HG03066 (cell line): ENCODE measurements around the gene ACRV1.
"Not testable (repeated sequence)": the region's sequence is repeated elsewhere in the genome, so short reads cannot be mapped to it uniquely, and the experiment has no call there.

Experiments used
- ATAC-seq: cut with Tn5 transposase; IDR thresholded peaks from one replicate; pipeline ENCODE4 v1.9.1; 2021; ENCODE audit warnings: low read depth; ENCODE audit not compliant: unreplicated experiment

The ACRV1 gene, protein sequence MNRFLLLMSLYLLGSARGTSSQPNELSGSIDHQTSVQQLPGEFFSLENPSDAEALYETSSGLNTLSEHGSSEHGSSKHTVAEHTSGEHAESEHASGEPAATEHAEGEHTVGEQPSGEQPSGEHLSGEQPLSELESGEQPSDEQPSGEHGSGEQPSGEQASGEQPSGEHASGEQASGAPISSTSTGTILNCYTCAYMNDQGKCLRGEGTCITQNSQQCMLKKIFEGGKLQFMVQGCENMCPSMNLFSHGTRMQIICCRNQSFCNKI

DNA sequence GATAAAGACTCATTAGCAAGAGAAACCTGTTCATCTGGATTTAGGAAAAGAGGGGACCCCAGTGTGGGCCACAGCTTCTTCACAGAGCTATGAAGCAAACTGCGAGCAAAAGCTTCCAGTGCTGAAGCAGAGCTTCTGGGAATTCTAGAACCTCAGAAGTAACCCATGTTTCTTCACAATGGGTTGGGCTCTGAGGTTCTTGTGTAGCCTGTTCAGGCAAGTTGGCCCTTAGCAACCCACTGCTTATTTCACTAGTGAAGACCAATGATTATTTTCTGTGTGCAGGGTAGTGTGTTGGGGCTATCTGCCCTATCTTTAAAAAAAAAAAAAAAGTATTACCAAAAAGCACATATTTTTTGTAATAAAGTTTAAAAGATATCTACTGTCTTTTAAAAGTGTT is at the start of gene ACRV1:
Gene ACRV1, minus strand, starts transcription at position 101 of the 400 bp plus-strand sequence. Its CDS starts 67 bp downstream, at position 34.
- ATAC-seq, result no peak

DNA sequence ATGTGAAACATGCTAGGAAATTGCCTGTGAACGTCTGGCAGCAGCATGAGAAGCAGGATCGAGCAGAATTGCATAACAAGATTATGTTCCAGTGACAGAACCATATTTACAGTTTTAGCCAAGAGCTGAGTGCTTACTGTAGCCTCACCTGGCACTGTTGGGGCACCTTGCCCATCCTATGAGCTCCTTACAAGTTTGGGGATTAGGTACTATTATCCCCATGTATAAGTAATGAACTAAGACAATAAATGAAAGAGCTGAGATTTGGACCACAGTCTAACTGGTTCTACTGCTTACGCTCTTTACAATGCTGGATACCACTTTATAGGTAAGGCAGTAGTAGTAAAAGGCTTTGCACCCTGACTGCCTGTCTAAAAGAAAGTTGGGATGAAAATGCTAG is 48.3 kb upstream of the ACRV1 start:
- ATAC-seq, result no peak

DNA sequence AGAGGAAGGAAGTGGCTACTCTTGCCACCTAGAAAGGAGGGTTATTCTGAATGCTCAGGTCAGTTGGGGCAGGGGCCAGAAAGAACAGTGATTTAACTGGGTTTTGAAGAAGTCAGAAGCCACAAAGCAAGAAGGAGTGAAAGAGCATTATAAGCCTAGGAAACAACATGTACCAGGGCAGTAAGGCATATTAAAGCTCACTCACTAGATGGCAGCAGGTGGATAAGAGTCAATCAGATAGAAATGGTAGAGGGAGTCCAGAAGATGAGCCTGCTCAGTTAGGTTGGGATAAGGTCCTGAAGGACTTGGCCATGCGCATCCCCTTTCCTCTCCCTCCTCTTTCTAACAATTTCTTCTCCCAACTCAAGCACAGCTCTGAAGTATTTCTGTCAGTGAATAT is 43.5 kb upstream of the ACRV1 start:
- no peak for ATAC-seq

DNA sequence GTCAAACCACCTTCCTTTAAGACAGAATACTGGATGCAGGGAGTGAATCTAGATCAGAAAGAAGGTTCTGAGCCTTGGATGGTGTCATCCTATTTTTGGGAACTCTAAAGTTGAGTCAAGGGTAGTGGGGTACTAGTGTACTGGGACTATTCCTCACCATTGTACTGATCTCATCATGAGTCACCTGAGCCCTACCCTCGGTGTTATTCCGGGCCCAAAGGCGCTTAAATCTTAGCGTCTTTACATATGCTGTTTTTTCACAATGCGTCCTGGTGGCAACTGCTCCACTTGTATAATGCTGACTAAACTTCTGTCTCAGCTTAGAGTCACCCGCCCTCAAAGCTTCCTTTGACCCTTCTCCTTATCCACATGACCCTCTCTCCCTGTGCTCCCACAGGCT is 40.1 kb upstream of the ACRV1 start:
- ATAC-seq, result no peak

DNA sequence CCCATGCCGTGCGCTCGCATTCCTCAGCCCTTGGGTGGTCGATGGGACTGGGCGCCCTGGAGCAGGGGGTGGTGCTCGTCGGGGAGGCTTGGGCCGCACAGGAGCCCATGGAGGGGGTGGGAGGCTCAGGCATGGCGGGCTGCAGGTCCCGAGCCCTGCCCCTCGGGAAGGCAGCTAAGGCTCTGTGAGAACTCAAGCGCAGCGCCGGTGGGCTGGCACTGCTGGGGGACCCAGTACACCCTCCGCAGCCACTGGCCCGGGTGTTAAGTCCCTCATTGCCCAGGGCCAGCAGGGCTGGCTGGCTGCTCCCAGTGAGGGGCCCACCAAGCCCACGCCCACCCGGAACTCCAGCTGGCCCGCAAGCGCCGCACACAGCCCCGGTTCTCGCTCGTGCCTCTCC is 24.0 kb upstream of the ACRV1 start:
- ATAC-seq, result not testable (repeated sequence)

DNA sequence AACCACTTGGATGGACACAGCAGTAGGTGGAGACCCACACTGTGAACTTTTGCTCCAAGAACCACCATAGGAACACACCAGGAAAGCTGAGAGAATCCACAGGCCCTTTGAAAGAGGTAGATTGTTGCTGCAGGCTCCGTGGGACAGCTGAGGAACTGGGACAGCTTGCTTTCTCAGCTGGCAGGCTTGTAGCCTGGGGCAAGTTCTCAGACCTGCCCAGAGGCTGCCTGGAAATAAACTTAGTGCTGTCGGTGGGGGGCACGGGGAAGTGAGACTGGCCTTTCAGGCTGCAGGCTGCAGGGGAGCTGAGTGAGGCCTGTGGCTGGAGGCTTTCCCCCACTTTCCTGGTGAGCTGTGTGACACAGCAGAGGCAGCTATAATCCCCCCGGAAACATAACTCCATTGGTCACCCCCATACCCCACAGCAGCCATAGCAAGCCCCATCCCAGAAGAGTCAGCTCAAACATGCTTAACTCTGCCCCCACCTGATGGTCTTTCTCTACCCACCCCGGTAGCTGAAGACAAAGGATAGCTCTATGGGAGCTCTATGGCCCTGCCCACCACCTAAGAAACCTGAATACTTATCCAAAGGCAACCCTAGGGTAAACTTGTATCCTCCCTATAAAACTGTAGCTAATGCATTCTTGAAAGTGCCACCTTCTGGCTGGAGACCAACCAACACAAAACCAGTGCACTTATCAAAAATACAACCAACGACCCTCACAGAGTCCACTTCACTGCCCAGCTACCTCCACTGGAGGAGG is 21.4 kb upstream of the ACRV1 start:
- ATAC-seq, result no peak

DNA sequence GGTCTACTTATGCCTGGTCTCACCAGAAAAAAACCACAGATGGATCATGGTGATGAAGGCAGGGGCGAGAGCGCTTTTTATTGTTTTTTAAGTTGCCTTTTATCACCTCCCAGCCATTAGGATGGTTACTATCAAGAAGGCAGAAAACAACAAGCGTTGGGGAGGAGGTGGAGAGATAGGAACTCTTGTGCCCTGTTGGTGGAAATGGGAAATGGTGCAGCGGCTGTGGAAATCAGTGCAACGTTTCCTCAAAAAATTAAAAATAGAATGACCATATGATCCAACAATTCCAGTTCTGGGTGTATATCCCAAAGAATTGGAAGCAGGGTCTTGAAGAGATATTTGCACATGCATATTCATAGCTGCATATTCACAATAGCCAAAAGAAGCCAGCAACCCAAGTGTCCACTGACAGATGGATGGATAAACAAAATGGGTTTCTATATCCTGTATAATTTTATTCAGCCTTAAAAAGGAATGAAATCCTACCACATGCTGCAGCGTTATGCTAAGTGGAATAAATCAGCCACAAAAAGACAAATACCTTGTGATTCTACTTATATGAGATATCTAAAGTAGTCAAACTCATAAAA is 20.5 kb upstream of the ACRV1 start:
- no peak for ATAC-seq

DNA sequence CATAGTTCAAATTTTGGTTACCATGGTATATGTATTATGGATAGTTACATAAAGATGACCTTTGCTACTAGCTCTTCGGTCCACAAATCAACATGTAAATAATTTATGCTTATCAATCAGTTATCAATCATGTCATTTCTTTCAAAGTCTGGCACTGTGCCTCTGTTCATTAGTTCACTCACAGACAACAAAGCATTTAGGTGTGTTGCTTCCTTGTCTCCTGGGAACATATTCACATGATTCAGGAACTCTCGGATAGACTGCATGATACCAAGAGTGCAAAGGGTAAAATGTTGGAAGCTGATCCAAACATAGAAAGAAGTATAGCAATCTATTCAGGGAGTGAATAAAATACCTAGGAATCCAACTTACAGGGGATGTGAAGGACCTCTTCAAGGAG is 14.3 kb upstream of the ACRV1 start:
- no peak for ATAC-seq

DNA sequence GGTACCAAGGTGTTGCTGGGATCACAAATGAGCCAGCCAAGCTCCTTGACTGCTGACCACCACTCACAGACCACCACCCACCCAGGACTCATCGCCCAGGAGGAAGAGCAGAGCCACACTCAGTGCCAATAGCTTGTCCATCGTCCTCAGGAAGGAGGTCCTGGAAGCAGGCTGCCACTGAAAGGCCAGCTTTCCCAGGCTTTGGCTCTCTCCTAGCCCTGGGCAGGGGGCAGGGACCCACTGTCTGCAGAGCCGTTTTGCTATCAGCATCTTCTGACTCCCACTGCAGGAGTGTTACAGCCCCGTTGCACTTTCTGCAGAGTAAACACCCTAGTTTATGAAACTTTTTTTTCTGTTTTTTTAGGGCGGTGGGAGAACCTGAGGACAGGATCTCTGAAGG is 12.2 kb upstream of the ACRV1 start:
- ATAC-seq, result no peak

DNA sequence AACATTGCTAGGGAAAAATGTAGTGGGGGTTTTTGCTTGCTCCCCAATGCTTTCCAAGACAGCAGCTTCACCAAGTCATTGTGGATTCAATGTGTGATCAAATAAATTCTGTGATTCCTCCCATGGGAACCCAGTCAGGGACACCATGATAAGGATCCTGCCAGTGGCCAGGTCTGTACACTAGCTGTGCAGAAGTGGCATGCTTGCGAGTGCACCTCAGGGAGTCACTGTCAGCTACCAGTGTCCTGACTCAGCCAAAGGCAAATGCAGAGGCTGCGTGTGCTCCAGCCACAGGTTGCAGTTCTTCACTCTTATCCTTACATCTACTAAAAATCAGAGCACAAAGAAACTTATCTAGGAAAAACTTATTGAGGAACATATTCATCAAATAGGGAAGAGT is 9.4 kb upstream of the ACRV1 start:
- ATAC-seq, result no peak

DNA sequence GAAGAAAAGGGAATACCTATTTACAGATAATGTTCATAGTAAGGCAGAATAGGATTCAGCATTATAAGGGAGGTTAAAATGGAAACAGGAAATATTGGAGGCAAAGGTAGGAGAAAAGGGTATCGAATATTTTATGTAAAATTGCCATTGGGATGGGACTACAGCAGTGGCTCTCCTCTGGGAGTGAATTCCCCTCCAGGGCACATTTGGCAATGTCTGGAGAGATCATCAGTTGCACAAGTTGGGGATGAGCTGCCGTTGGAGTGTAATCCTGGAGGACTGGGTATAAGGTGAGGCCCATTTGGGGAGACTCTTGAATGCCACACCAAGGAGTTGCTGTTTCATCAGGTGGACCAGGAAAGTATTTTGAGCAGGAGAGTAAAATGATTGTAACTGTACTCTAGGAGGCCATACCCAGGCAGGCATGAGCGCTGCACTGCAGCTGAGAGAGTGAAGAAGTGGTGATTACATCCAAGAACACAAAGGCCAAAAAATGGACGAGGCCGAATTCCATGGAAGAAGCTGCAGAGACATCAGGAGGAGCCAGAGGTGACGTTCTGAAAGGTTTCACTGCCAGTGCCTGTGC is 8.7 kb upstream of the ACRV1 start:
- no peak for ATAC-seq

DNA sequence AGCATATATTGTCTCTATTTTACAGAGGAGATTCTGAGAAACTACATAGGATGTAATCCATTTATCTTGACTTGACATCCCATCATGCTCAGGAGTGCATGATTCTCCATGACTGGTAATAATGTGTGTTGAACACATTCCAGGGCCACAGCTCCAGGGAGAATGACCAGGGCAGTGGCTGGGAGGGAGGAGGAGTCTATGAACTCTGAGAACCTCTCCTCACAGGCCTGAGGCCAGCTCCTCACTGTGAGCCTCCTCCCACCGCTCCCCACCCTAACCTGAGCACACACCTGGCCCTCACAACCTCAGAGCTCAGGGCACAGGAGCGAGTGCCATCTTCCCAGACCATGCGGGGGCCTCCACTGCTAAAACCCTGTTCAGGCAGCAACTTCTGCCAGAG is 8.0 kb upstream of the ACRV1 start:
- ATAC-seq, result no peak

DNA sequence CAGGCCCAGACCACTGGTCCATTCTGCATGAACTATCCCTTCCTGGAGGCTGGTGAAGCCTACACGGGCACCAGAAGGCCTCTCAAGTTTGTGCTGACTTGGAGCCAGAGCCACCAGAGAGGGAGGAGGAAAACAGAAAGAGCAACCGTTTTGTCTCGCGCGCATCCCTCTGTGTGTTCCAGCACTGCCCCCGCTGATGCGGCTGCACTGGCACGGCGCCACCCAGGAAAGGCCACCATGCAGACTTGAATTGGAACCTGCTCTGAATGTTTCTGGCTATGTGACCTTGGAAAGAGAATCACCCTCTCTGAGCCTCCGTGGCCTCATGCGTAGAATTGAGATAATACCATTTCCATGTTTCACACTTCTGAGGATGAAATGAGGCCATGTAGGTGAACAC is 7.4 kb upstream of the ACRV1 start:
- no peak for ATAC-seq

DNA sequence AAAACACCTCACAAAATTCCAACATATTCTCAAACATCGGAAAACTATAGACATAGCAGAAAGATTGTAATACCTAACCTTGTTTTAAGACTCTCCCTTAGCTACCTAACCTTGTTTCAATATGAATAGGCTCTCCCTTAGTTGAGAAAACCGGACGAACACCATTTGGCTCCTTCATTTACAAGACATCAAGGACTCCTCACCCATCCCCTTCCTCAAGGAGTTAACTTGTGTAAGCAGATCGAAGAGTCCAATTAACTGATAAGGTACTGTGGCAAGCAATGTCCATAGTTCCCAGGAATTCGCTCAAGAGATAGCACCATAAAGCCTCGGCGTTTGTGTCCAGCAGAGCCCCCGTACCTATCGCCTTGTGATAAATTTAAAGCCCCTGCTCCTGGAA is 4.6 kb upstream of the ACRV1 start:
- no peak for ATAC-seq

DNA sequence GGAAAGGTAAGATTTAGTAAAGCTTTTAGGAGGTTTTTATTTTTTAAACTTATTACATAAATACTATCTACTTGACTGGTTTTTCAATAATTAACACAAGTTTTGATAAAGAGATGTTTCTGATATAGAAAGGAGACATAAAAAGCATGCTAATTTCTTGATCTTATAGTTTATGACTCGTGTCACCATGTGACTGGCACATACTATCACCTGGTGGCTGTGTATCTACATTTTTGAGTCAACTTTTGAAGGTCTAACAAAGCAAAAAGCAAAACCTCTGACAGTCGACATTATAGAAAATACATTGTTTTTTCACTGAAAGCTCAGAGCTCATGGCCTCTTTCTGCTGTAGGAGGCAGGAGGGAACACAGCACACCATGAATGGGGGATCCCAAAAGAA is 810 bp downstream of the ACRV1 start:
- ATAC-seq, result no peak

DNA sequence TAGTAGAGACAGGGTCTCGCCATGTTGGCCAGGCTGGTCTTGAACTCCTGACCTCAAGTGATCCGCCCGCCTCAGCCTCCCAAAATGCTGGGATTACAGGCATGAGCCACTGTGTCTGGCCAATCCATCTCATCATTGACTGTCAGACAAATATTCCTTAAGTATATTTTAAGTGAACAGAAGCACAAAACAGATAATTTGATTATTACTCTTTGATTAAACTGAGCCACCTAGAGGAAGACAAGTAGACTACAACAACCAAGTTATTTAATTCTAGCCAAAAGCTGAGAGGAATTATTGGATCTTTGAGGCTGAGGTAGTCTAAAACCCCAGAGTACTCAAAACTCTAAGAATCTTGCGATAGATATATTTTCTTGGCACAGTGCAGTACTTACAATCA is 1.2 kb downstream of the ACRV1 start:
- ATAC-seq, result no peak

DNA sequence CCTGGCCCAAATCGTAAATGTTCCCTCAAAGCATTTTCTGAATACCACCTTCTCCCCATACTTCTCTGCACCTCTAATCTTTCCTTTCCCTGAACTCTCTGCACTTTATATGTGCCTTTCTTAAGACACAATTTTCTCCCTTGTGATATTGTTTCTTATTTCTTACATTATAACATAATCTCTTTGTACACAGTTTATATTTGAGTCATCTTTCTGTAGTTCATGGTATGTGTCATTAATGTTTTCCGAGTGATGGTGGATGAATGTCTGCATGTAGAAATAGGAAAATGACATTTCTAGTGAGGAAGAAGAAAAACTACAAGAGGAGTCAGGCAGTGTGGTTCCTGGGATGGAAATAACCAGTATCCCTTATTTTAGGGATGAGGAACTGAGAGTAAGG is 5.5 kb downstream of the ACRV1 start:
- no peak for ATAC-seq

DNA sequence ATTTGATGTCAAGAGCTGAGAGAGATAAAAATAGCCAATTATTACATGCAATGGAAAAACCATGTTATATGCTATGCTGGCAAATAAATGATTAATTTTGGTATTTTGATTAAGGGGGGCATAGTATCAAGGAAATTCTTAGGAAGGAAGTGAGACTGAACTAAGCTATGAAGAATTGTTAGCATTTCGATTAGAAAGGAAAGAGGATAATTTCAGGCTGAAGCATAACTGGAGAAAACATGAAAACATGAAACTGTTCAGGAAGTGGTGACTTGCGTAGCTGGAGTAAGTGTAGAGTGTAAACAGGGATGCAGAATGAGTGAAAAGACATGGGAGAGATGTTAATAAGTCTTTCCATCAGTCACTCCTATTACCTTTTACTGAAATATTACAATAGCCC is 6.4 kb downstream of the ACRV1 start:
- no peak for ATAC-seq

DNA sequence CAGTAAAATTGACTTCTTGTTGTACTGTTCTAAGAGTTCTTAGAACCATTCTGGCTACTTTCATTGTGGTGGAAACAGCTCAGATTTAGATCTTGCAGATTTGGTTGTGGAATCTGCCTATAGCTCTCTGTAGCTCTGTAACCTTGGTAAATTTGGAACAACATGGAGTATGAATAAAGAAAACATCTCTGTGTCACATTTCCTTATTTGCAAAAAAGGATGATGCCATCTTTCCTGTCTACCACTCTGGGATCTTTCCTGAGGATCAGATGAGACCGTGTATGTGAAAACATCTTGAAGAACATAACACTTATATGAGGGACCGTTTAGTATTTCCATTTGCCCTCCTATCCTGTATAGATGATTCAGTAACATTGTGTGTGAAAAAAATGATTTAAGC is 9.1 kb downstream of the ACRV1 start:
- no peak for ATAC-seq

DNA sequence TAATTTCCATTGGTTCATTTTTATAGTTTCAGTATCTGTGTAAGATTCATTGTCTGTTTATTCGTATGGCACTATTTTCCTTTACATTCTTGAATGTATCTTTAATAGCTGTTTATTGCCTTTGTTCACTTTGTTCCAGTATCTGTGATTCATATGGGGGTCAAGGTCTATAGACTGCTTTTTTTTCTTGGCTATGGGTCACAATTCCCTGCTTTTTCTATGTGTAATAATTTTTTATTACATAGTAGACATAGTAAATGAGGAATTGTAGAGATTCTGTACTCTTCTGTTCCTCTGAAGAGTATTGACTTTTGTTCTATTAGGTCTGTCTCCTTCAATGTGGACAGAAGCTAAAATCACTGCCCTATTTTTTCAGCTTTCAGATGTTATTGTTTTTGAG is 10.5 kb downstream of the ACRV1 start:
- no peak for ATAC-seq

DNA sequence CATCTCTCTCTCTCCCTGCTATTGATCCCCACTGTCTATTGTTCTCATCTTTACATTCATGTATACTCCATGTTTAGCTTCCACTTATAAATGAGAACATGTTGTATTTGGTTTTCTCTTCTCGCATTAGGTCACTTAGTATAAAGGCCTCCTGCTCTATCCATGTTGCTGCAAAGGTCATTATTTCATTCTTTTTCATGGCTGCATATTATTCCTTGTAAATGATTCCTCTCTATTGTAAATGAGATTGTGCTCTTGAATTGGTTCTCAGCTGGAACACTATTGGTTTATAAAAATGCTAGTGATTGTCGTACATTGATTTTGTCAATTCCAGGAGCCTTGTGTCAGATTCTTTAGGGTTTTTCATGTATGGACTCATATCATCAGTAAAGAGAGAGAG is 13.5 kb downstream of the ACRV1 start:
- ATAC-seq, result no peak

DNA sequence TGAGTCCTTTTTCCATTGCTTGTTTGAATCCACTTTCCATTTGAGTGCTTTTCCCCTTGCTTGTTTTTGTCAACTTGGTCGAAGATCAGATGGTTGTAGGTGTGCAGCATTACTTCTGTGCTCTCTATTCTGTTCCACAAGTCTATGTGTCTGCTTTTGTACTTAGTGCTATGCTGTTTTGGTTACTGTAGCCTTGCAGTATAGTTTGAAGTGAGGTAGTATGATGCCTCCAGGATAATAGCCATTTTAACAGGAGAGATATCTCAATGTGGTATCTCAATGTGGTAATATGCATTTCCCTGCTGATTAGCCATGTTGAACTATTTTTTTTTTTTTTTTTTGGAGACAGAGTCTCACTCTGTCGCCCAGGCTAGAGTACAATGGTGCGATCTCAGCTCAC is 16.7 kb downstream of the ACRV1 start:
- ATAC-seq, result no peak
